Measurements from ENCODE around the gene MYOG. TPM values are rescaled to one million over a fixed set of nuclear protein-coding genes. Genes with fewer than 3 reads are reported as not detected.

The MYOG gene
- total RNA-seq, 3 donors from 2014 or later (not counting 1 experiment from before 2014, with no cell fraction given) = not detected

DNA sequence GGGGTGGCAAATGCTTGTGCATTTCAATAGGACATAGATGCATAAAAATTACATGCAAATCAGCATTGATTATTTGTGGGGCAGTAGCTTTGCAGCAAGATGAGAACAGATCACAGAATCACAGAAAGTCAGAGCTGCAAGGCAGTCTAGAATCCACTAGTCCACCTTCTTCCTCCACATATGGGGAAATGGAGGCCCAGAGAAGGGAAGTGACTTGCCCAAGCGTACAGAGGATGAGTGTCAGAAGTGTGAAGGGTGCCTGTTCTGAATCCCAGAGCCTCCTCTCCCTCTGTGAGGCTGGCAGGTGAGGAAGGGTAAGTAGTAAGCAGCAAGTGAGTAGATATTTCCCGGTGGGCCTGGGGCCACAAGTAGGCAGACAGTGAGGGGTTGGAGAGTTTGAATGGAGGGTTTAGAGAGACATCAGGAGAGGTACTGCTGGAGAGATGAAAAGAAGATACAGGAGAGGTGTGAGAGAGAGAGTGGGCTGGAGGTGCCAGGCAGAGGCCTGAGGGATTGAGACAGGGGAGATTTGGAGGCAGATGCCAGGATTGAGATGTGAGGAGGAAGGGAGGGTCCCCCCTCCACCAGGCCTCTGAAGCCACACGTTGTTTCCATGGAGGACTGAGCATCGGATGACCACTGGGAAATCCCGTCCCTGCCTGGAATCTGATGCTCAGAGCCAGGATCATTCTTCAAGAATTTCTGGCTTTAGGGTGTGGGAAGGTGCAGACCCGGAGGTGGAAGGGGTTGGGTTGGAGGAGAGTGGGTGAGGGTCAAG lies 4.8 kb upstream of the MYOG start:
- Mint-ChIP-seq H3K27ac (no peak overlapping the region), H3K36me3 (peaks cover 14% of the 10 kb centered on the region), H3K4me3 (no peak overlapping the region), H3K27me3 (ENCODE audit: low read depth in 2 of 2) (peaks cover 26 to 33% of the 10 kb centered on the region in 2 donors), H3K4me1 (no peaks in the 10 kb centered on the region), H3K9me3 (peaks cover 11 to 14% of the 10 kb centered on the region in 2 donors)
- H3K36me3 ChIP-seq (ENCODE audit: control insufficient read depth, insufficient read depth, low read length) = no peaks in the 10 kb centered on the region
- H3K9me3 ChIP-seq (ENCODE audit: control insufficient read depth, insufficient read depth, low read length) = peaks cover 8% of the 10 kb centered on the region
- no peak overlapping the region for H3K4me3 ChIP-seq (ENCODE audit: low read length)
- H3K27ac ChIP-seq (ENCODE audit: low read length) = no peak overlapping the region
- TF ChIP-seq, protein P1, sequence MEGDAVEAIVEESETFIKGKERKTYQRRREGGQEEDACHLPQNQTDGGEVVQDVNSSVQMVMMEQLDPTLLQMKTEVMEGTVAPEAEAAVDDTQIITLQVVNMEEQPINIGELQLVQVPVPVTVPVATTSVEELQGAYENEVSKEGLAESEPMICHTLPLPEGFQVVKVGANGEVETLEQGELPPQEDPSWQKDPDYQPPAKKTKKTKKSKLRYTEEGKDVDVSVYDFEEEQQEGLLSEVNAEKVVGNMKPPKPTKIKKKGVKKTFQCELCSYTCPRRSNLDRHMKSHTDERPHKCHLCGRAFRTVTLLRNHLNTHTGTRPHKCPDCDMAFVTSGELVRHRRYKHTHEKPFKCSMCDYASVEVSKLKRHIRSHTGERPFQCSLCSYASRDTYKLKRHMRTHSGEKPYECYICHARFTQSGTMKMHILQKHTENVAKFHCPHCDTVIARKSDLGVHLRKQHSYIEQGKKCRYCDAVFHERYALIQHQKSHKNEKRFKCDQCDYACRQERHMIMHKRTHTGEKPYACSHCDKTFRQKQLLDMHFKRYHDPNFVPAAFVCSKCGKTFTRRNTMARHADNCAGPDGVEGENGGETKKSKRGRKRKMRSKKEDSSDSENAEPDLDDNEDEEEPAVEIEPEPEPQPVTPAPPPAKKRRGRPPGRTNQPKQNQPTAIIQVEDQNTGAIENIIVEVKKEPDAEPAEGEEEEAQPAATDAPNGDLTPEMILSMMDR (IDR thresholded peaks at IDR 0.05) = no peak
- DNase-seq (no peak), ATAC-seq (no peak)
- no peaks in the 10 kb centered on the region for H3K27me3 ChIP-seq (ENCODE audit: control insufficient read depth, insufficient read depth, low read length)
- intact Hi-C loops (cut with micrococcal nuclease) = no loop called here
- WGBS (ENCODE audit: insufficient coverage) = 77% methylated on average over 6 of the region's 6 CpGs
- H3K4me1 ChIP-seq (ENCODE audit: control insufficient read depth, insufficient read depth, low read length) = no peaks in the 10 kb centered on the region

DNA sequence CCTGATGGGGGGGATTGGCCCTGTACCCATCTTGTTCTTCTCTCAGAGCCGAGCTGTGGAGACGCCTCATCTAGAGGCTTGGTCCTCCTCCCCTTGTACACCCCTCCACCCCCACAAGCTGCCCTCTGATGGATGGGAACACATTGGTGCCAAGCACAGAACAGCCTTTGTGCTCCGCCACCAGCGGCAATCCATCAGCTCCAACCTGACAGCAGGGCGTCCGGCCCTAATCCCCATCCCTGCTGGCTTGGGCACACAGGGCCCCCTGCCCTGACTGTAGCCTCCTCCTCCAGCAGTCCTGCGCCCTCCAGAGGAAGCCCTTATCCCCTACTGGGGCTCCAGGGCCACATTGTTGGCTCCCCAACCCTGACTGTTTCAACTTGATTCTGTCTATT lies 3.8 kb upstream of the MYOG start:
- no peaks in the 10 kb centered on the region for H3K36me3 ChIP-seq (ENCODE audit: control insufficient read depth, insufficient read depth, low read length)
- H3K9me3 ChIP-seq (ENCODE audit: control insufficient read depth, insufficient read depth, low read length) = peaks cover 8% of the 10 kb centered on the region
- H3K27me3 Mint-ChIP-seq (ENCODE audit: low read depth in 2 of 2) = peaks cover 18 to 23% of the 10 kb centered on the region in 2 donors
- DNase-seq = no peak
- H3K27me3 ChIP-seq (ENCODE audit: control insufficient read depth, insufficient read depth, low read length) = no peaks in the 10 kb centered on the region
- intact Hi-C loops (cut with micrococcal nuclease) = no loop called here
- H3K4me1 Mint-ChIP-seq = no peaks in the 10 kb centered on the region
- H3K9me3 Mint-ChIP-seq = peaks cover 3 to 4% of the 10 kb centered on the region in 2 donors
- no peak overlapping the region for H3K27ac ChIP-seq (ENCODE audit: low read length)
- no peaks in the 10 kb centered on the region for H3K4me1 ChIP-seq (ENCODE audit: control insufficient read depth, insufficient read depth, low read length)
- ATAC-seq = no peak
- H3K4me3 Mint-ChIP-seq = no peak overlapping the region
- H3K36me3 Mint-ChIP-seq = peaks cover 4% of the 10 kb centered on the region
- 81% methylated on average over 7 of the region's 7 CpGs for WGBS (ENCODE audit: insufficient coverage)
- TF ChIP-seq, protein P1 (IDR thresholded peaks at IDR 0.05) = no peak
- no peak overlapping the region for H3K27ac Mint-ChIP-seq
- no peak overlapping the region for H3K4me3 ChIP-seq (ENCODE audit: low read length)

DNA sequence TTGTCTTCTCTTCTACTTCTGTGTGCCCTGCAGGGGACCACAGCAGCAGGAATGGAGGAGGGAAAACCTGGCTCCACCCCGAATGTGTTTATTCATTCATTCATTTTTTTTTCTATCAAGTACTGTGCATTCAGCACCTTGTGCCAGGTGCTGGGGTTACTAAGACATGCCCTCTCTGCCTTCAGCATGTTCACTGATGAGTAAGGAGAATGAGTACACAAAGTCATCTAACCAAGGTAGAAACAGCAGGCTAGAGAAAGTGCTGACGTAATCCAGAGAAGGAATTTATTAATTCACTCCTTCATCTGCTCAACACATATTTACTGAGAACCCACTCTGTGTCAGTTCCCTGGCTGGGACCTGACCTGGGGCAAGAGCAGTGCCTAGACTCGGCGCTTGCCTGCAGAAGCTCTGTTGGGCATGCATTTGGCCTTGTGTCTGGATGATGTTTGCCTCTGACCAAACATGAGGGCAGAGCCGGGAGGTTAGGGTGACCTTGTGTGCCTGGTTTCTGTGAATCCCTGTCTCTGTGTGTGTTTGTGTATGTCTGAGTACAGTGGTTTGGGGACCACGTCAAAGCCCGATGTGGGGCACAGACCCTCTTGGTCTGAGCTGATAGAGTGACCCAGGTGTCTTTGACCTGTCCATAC lies 3.3 kb upstream of the MYOG start:
- Mint-ChIP-seq H3K27me3 (ENCODE audit: low read depth in 2 of 2) (peaks cover 15 to 18% of the 10 kb centered on the region in 2 donors), H3K27ac (no peak overlapping the region), H3K9me3 (no peaks in the 10 kb centered on the region), H3K4me3 (no peak overlapping the region), H3K4me1 (no peaks in the 10 kb centered on the region), H3K36me3 (no peaks in the 10 kb centered on the region)
- H3K9me3 ChIP-seq (ENCODE audit: control insufficient read depth, insufficient read depth, low read length) = peaks cover 3% of the 10 kb centered on the region
- no peak for ATAC-seq
- no peaks in the 10 kb centered on the region for H3K27me3 ChIP-seq (ENCODE audit: control insufficient read depth, insufficient read depth, low read length)
- no peak for DNase-seq
- TF ChIP-seq, protein P1 (IDR thresholded peaks at IDR 0.05) = no peak
- intact Hi-C loops (cut with micrococcal nuclease) = no loop called here
- H3K27ac ChIP-seq (ENCODE audit: low read length) = no peak overlapping the region
- H3K4me3 ChIP-seq (ENCODE audit: low read length) = no peak overlapping the region
- no peaks in the 10 kb centered on the region for H3K36me3 ChIP-seq (ENCODE audit: control insufficient read depth, insufficient read depth, low read length)
- WGBS (ENCODE audit: insufficient coverage) = 86% methylated on average over 7 of the region's 7 CpGs
- H3K4me1 ChIP-seq (ENCODE audit: control insufficient read depth, insufficient read depth, low read length) = no peaks in the 10 kb centered on the region

Data from natural killer cell (primary cell).